Measurements from ENCODE around the gene PTGFRN.
"Not testable (repeated sequence)": the region's sequence is repeated elsewhere in the genome, so short reads cannot be mapped to it uniquely, and the experiment has no call there.

The PTGFRN gene

DNA sequence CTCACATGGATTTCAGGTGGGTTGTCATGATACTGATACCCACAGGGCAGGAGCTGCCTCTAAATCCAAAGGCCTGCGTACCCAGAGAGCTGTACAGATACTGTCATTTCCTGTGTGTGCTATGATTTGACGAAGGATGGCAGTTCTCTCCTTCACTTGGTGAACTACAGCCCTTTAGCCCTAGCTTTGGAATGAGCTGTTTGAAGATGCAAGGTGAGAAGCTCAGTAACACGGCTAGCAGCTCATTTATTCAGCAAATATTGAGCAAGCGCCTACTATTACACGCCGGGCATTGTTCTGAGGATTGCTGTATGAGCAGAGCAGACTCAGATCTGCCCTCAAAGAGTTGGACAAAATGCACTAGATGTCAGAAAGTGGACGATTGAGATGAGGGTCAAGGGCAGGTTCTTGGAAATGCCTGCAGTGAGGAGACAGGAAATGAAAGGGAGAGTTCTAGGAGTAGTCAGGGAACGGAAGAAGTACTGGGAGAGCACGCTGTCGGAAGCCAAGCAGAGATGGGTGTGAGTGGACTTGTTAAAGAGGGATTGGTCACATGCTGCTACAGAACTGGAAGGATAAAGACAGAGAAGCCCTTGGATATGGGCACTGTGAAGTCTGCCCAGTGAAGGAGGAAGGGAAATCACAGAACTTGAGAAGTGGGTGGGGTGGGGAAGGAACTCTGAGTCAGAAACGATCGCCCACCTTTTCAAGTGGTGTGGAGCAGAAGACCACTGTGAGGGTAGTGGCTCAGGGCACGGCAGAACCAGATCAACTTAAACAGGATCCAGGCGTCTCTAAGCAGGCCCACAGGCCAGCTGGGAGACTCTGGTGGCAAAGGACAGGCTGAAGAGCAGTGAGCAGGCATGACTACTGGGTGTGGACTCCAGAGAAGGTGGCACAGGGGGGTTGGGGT, 7.1 kb downstream of the PTGFRN start:
- FAIRE-seq, result no peak

DNA sequence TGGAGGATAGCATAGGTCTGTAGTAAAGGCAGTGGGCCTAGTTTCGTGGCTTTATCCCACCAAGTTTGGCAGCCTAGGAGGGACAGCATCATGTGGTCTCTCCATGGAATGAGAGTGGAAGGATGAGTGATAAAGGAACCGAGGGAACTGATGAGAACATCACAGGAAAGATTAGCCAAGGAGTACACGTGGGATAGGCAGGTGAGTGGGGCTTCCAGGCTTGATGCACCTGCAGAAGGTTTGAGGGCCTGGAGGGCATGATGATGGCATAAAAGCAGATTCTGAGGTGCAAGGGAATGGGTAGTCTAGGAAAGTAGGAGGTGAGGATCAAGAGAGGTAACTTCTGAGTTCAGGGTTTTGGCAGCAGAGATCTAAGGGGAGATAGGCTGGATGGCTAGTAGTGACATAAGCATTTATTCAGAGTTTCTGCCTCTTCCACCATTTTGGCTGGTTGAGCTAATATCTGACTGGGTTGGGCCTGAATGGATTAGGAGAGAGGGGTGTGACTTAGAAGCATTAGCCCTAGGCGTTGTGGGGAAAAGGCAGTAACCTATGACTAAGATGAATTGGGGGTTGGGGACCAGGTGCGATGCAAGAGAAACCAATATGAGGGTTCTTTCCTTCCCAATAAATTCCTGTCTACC, 9.1 kb downstream of the PTGFRN start:
- no peak for FAIRE-seq

GRCh38 chr1:116919802-116920201, 10.1 kb downstream of the PTGFRN start:
- FAIRE-seq, result no peak

GRCh38 chr1:116920211-116920610, 10.5 kb downstream of the PTGFRN start:
- no peak for FAIRE-seq

DNA sequence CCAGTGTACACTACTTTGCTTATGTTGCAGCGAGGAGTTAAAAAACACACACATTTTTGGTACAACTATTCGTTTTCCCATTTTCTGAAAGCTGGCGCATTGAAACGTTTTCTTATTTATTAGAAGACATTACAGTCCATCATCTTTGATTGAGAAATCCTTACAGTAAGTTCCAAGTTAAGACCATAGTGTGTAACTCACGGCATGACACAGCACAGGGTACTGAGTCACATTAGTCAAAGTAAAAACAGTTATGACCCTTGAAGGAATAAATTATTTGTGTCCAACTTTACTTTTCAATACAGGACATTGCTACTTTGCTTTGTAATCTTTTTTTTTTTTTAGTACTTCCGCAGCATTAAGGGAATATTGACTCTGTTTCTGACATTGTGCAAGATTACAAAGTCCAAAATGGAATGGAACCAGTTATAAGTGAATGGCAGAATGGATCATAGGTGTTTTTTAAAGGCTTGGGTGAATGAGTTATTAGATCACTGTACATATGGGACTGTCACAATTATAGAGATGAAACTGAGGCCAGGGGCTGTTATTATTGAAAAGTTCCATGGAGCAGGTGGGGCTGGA, 11.7 kb downstream of the PTGFRN start:
- FAIRE-seq, result no peak

GRCh38 chr1:116921937-116922336, 12.2 kb downstream of the PTGFRN start:
- no peak for FAIRE-seq

- no peak for FAIRE-seq
Measured at GRCh38 chr1:116923421-116923820, 13.7 kb downstream of the PTGFRN start.

DNA sequence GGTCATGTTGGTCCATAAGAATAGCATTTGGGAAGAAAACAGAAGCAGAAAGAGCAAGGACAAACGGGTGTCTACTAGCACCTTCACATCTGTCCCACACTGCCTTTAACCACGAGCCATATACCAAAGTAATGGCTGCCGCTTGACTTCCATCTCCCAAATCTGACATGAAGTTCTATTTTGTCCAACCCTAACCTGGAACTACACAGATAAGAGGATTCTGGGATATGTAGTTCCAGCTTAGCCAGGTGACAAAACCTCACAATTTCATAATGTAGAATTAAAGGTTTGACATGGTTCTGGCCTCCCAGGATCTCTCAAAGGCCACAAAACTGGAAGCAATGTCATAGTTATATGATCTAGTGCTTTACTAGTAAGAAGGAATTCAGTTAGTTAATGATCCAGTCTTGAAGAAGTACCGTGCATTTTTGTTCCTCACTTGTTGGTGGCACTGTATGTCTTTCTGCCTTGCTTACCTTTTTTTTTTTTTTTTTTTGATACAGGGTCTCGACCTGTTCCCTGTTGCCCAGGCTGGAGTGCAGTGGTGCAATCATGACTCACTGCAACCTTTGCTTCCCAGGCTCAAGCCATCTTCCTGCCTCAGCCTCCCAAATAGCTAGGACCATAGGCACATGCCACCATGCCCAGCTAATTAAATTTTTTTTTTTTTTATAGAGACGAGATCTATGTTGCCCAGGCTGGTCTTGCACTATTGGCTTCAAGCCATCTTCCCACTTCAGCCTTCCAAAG, 17.5 kb downstream of the PTGFRN start:
- no peak for FAIRE-seq

DNA sequence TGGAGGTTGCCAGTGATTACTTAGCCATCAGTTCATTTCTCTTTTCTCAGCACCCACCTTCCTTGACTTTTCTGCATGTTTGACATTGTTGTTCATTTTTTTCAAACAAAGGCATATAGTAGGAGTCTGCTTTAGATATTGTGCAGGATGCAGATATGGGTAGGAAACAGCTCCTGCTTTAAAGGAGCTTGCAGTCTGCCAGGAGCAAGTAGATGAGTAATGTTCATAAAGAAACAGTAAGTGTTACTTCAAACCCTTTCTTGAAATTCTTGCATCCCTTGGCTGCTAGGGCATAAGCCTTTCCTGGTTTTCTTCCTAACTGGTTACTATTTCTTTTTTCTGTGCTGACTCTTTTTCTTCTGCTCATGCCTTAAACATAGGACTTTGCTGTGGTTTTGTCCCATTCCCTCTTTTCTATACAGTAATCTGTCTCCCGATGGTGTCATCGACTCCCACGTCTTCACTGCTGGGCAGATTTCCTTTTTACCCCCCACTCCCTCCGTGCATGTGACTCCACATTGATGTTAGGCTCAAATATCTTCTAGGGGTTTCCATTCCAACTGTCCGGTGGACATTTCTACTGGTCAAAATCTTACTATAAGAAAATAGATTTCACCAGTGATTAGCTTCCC, 20.4 kb downstream of the PTGFRN start:
- no peak for FAIRE-seq

DNA sequence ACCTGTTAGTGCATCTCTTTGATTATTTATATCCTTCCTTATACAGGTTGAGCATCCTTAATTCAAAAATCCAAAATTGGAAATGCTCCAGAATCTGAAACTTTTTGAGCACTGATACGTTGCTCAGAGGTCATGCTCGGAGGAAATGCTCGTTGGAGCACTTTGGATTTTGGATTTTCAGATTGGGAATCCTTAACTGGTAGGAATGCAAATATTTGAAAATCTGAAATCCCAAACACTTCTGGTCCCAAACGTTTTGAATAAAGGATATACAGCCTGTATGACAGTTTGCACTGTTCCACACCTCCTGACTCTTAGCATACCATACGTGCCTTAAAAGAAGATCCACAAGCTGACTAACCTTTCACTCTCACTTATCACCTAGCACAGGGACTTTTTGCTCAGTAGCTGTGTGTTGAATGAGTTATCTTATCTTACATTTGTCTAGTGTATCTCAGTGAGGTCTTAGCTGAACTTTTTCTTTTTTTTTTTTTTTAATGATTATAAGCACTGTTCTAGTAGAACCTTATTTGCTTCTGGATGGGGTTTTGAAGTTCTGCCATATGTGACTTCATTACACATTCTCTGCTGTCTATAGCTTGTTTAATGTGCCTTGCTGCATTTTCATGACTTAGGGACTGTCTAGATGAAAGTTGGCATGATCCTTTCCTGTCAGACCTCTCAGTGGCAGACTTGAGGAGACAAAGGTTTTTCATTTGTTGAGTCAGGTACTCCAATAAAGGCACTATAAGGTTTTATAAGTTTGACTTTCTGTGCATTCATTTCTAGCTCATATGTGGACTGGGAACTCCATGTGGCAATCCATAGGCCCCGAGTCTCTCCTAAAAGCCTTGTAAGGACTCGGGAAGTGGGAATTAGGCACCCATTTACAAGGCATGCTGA, 21.6 kb downstream of the PTGFRN start:
- FAIRE-seq, result no peak

DNA sequence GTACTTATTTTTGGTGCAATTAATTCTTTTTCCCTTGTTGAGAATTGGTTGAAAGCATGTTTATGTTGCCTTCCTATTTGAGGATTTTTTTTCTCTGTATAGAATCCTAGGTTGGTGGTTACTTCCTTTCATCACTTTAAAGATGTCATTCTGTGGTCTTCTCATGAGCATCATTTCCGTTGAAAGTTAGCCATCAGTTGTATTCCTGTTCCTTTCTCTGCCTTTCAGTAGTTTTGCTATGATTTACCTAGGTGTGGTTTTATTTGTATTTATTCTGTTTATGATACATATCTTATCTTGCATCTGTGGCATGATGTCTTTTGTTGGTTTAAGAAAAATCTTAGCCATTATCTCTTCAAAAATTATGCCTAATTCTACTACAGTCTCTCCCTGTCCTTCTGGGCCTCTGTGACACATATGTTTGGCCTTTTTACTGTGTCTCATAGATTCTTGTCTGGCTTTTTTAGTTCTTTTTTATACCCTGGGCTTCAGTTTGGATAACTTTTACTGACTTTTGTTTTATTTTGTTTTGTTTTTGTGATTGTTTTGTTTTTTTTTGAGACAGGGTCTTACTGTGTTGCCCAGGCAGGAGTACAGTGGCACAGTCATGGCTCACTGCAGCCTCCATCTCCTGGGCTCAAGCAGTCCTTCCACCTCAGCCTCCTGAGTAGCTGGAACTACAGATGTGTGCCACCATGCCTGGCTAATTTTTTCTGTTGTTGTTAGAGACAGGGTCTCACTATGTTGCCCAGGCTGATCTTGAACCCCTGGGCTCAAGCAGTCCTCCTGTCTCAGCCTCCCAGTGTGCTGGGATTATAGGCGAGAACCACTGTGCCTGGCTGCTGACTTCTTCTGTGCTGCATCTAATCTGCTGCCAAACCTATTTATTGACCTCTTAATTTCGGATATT, 24.1 kb downstream of the PTGFRN start:
- FAIRE-seq, result no peak

- no peak for FAIRE-seq
Measured at GRCh38 chr1:116934586-116935207, 25.0 kb downstream of the PTGFRN start.

- no peak for FAIRE-seq
Measured at GRCh38 chr1:116938216-116938615, 28.5 kb downstream of the PTGFRN start.

DNA sequence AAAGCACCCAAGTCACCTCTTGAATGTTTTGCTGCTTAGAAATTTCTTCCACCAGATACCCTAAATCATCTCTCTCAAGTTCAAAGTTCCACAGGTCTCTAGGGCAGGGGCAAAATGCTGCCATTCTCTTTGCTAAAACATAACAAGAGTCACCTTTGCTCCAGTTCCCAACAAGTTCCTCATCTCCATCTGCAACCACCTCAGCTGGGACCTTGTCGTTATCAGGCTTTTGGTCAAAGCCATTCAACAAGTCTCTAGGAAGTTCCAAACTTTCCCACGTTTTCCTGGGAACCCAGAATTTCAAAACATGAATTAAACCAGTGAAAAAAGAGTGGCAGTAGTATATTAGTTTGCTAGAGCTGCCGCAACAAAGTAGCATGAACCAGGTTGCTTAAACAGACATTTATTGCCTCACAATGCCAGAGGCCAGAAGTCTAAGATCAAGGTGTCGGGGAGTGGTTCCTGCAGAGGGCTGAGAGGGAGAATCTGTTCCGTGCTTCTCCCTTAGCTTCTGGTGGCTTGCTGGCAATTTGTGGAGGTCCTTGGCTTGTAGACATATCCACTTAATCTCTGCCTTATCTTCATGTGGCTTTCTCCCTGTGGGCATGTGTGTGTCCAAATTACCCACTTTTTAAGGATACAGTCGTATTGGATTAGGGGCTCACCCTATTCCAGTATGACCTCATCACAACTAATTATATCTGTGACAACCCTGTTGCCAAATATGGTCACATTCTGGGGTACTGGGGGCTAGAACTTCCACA, 30.2 kb downstream of the PTGFRN start:
- not testable (repeated sequence) for FAIRE-seq

- FAIRE-seq, result no peak
Measured at GRCh38 chr1:116940814-116941599, 31.3 kb downstream of the PTGFRN start.

DNA sequence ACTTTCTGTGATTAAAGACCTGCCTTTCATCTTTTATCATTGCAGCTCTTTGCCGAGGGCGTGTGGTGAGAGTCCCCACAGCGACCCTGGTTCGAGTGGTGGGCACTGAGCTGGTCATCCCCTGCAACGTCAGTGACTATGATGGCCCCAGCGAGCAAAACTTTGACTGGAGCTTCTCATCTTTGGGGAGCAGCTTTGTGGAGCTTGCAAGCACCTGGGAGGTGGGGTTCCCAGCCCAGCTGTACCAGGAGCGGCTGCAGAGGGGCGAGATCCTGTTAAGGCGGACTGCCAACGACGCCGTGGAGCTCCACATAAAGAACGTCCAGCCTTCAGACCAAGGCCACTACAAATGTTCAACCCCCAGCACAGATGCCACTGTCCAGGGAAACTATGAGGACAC, 32.0 kb downstream of the PTGFRN start:
- FAIRE-seq, result no peak

DNA sequence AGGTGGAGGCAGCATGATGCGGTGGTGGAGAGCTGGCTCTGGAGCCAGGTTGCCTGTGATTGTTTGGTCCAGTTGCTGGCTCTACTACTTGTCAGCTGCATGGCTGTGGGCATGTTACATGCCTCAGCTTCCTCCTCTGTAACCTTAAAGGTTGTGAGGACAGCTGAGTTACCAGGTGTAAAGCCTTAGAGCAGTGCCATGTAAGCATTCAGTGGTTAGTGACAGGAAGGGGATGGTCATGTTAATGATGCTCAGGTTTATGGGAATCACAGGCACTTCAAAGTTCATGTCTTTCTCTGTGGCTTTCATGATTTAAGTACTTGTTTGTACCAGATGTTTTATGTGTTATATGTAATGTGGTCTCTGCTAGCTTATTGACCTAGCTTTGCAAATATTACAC, 32.6 kb downstream of the PTGFRN start:
- no peak for FAIRE-seq

DNA sequence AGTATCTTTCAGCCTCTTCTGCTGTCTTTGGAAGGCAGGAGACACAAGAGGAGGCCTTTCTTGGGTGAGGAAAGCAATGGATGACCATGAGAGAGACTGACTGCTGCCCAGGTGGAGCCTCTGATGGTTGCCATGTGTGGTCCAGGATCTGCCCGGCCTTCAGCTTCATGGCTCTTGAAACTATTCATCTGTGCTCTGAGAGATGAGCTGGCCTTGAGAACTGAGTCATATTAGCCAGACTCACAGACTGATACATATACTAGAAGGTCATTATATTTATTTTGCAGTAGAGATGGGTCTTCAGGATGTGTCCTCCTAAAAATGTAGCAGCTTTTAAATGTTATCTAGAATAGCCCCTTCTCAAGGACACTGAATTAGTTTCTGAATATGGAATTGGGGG, 33.7 kb downstream of the PTGFRN start:
- FAIRE-seq, result no peak

All from TTC549 (cell line).